IPS-18c (cell line): Measurements from ENCODE around the gene ZNF292.

Experiments used
- H3K4me3 ChIP-seq: 2 replicates; pipeline ENCODE4 v1.7.0; 2013; ENCODE audit warnings: low read depth, mild to moderate bottlenecking, low read length, moderate library complexity; ENCODE audit not compliant: insufficient read depth
- H3K9me3 ChIP-seq: one replicate; pipeline ENCODE4 v1.6.1; 2013; ENCODE audit warnings: mild to moderate bottlenecking, low read length, moderate library complexity; ENCODE audit not compliant: control insufficient read depth, insufficient read depth

The ZNF292 gene

GRCh38 chr6:87241304-87241703 is 85.9 kb downstream of the ZNF292 start:
- peaks cover 5% of the 10 kb centered on the region for H3K9me3 ChIP-seq
- no peak overlapping the region for H3K4me3 ChIP-seq

DNA sequence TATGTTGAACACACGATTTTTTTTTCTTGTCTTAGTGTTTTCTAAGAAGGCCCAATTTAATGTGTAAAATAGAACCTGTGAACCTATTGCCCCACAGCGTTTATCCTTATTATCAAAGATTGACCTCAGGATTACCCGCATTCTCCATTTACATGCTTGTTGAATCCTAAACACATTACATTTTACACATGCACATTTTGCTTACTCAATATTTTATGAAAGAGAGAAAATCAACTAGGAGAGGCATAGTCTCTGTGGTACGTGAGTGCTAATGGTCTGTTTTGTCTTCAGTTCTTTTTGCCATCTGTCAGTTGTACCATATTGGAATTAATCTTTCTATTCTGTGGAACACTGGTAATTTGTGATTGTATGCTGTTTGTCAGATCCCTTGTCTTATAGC is 86.9 kb downstream of the ZNF292 start:
- Histone ChIP-seq H3K4me3 (no peak overlapping the region), H3K9me3 (peaks cover 5% of the 10 kb centered on the region)

- Histone ChIP-seq H3K4me3 (no peak overlapping the region), H3K9me3 (peaks cover 2% of the 10 kb centered on the region)
Measured at GRCh38 chr6:87243812-87244211, 88.4 kb downstream of the ZNF292 start.

GRCh38 chr6:87244380-87244779 is 89.0 kb downstream of the ZNF292 start:
- peaks cover 2% of the 10 kb centered on the region for H3K9me3 ChIP-seq
- H3K4me3 ChIP-seq, result no peak overlapping the region

DNA sequence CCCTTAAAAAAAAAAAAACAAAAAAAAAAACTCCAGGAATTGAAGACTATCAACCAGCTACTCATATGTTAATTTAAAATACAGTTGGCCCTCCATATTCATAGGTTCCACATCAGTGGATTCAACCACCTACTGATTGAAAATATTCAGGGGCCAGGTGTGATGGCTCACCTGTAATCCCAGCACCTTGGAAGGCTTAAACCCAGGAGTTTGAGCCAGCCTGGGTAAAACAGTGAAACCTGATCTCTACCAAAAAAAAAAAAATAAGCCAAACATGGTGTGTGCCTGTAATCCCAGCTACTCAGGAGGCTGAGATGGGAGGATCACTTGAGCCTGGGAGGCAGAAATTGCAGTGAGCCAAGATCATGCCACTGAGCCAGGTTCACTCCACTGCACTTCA is 94.7 kb downstream of the ZNF292 start:
- H3K9me3 ChIP-seq, result no peaks in the 10 kb centered on the region
- no peak overlapping the region for H3K4me3 ChIP-seq

- Histone ChIP-seq H3K4me3 (no peak overlapping the region), H3K9me3 (no peaks in the 10 kb centered on the region)
Measured at GRCh38 chr6:87251225-87251624, 95.9 kb downstream of the ZNF292 start.

- Histone ChIP-seq H3K4me3 (no peak overlapping the region), H3K9me3 (no peaks in the 10 kb centered on the region)
Measured at GRCh38 chr6:87251725-87252124, 96.4 kb downstream of the ZNF292 start.

GRCh38 chr6:87257046-87257445 is 101.7 kb downstream of the ZNF292 start:
- Histone ChIP-seq H3K4me3 (no peak overlapping the region), H3K9me3 (no peaks in the 10 kb centered on the region)

DNA sequence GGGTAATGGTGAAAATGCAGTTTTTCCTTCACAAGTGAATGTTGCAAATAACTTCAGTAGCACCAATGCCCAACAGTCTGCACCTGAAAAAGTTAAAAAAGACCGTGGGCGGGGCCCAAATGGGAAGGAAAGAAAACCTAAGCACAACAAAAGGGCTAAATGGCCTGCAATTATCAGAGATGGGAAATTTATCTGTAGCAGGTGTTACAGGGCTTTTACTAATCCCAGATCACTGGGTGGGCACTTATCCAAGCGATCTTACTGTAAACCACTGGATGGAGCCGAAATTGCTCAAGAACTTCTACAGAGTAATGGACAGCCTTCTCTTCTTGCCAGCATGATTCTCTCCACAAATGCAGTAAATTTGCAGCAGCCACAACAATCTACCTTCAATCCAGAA is 102.2 kb downstream of the ZNF292 start:
- no peak overlapping the region for H3K4me3 ChIP-seq

DNA sequence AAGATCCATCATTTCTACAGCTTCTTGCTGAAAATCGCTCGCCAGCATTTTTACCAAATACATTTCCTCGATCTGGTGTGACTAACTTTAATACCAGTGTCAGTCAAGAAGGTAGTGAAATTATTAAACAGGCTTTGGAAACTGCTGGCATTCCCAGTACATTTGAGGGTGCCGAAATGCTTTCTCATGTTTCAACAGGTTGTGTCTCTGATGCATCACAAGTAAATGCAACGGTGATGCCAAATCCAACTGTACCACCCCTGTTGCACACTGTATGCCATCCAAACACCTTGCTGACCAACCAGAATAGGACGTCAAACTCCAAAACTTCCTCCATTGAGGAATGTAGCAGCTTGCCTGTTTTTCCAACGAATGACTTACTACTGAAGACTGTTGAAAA is 102.6 kb downstream of the ZNF292 start:
- Histone ChIP-seq H3K9me3 (no peaks in the 10 kb centered on the region), H3K4me3 (no peak overlapping the region)

More for the DNA sequence above, 102.2 kb downstream of the ZNF292 start:
- H3K9me3 ChIP-seq, result no peaks in the 10 kb centered on the region

GRCh38 chr6:87259791-87260190 is 104.4 kb downstream of the ZNF292 start:
- Histone ChIP-seq H3K9me3 (no peaks in the 10 kb centered on the region), H3K4me3 (no peak overlapping the region)

DNA sequence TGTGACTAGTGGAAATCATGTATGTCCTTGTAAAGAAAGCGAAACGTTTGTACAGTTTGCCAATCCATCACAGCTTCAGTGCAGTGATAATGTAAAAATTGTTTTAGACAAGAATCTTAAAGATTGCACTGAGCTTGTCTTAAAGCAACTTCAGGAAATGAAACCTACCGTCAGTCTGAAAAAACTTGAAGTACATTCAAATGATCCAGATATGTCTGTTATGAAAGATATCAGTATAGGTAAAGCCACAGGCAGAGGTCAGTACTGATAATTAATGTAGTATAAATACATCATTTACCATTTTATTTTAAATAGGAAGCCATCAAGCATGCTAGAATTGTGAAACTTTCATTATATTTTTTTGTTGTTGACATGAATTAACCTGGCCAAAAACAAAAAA is 106.2 kb downstream of the ZNF292 start:
- Histone ChIP-seq H3K9me3 (no peaks in the 10 kb centered on the region), H3K4me3 (no peak overlapping the region)

DNA sequence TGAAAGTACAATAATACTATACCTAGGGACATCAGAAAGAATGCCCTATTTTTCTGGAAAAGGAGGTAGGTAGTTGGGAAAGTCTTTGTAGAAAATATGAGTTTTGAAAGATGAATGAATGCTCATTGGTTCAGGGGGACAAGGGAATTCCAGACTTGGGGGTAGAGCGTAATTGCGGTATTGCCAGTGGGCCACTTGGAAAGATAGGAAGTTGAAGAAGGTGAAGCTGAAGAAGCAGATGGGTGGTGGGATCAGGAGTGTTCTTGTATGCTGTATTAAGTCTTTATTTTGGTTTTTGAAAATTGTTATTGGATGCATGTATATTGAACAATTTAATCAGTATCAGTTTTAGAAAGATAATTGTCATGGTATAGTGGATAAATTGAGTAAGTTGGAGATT is 109.1 kb downstream of the ZNF292 start:
- Histone ChIP-seq H3K4me3 (no peak overlapping the region), H3K9me3 (no peaks in the 10 kb centered on the region)

DNA sequence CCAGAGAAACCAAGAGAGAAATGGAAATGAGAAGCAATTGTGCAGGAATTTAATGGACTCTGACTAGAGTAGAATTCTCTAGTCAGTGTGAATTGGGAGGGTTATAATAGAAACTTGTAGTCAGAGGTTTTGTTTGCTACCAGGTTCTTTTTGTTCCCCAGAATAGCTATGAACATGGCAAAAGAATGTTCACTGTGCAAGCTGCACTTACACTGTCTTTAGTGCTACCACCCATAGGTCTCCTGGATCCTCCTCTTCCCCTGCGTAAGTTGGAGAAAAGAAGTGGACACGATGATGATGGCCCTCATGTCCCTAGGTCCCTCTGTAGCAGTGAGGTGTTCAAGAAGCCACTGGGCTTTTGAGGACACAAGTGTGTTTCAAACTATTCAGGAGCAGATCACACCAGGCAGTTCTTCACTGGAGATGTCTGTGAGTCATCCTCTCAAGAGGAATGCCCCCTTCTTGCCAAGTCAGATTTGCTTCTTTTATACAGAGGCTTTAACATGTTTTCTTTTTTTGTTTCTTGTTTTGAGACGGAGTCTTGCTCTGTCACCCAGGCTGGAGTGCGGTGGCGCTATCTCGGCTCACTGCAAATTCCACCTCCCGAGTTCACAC is 119.4 kb downstream of the ZNF292 start:
- no peak overlapping the region for H3K4me3 ChIP-seq
- H3K9me3 ChIP-seq, result peaks cover 3% of the 10 kb centered on the region

DNA sequence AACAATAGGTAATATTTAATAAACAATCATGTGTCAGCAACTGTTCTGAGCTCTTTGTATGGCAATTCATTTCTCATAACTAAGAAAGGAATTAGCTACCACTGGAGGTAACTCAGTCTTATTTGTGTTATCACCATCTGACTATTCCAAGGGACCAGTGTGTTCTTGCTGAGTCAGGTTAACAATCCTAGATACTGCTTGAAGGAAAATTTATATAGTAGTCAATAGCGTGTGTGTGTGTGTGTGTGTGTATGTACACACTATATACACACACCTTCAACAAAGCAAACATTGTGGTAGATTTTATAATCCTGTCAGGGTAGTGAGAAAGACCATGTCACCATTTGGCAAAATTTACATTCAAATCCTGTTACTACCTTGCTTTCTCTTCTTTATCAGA is 121.3 kb downstream of the ZNF292 start:
- Histone ChIP-seq H3K9me3 (peaks cover 2% of the 10 kb centered on the region), H3K4me3 (no peak overlapping the region)

DNA sequence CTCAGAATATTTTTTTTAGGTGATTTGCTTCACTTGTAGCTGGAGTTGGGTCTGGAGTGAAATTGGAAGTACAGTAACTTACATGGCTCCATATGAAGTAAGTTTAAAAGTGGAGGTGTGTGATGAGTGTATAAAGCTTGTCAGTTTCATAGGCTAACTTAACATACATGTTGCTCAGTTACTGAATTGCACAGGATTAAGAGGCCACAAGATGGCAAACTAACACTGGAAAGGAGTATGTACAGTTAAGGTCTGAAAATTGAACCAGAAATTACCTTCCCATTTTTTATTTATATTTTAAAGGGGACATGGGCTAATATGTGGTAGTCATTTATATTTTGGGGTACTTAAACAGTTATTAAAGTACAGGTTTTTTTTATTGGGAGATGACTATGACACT is 121.8 kb downstream of the ZNF292 start:
- Histone ChIP-seq H3K4me3 (no peak overlapping the region), H3K9me3 (no peaks in the 10 kb centered on the region)

- H3K9me3 ChIP-seq, result no peaks in the 10 kb centered on the region
Measured at GRCh38 chr6:87279196-87279595, 123.8 kb downstream of the ZNF292 start.

DNA sequence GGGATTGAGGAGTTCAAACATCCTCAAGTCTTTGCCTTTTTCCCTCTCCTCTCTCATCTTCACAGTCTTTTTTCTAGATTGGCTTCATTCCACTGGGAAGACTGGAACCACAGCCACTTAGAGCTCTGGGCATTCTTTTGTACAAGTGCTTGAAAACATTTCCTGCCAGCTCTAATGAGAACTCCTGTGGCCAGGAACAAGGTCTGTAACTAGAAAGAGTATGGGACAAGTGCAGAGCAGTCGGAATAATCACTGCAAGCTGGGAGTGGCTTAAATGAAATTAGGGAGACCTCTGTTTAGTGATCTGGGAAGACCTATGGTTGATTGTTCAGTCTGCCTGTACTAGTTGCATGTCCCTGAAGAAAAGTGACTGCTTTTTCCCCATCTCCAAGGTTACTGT is 126.1 kb downstream of the ZNF292 start:
- no peak overlapping the region for H3K4me3 ChIP-seq
- no peaks in the 10 kb centered on the region for H3K9me3 ChIP-seq

More at GRCh38 chr6:87279196-87279595, 123.8 kb downstream of the ZNF292 start:
- H3K4me3 ChIP-seq, result no peak overlapping the region

GRCh38 chr6:87282743-87283142 is 127.4 kb downstream of the ZNF292 start:
- no peaks in the 10 kb centered on the region for H3K9me3 ChIP-seq
- H3K4me3 ChIP-seq, result no peak overlapping the region
